AG04449 (cell line): ENCODE results near the gene ITM2C.

Experiments used
- CTCF ChIA-PET: fragments of 350-600 bp; formaldehyde crosslinking; extraction: SDS; loops from one replicate; lab custom pipeline; 2021; ENCODE audit warnings: antibody characterized with exemption; lab: Yijun Ruan, JAX
- POLR2A ChIA-PET: fragments of 400-600, 350-600 bp; formaldehyde crosslinking; extraction: SDS; loops from one replicate; lab custom pipeline; 2020; ENCODE audit warnings: antibody characterized with exemption, inconsistent platforms; lab: Yijun Ruan, JAX
- DNase-seq: peaks from one replicate; pipeline ENCODE4 v3.0.0-alpha.2; 2010; ENCODE audit warnings: low read depth, low spot score
- H3K4me3 ChIP-seq: 2 replicates; pipeline ENCODE4 v1.5.1; 2011; ENCODE audit warnings: low read depth, mild to moderate bottlenecking, control low read depth, low read length
- TF ChIP-seq, protein P1 (sequence below): IDR thresholded peaks from one replicate; pipeline ENCODE4 v1.5.1; 2011; ENCODE audit warnings: mild to moderate bottlenecking, moderate library complexity, low read length, control low read depth, inconsistent platforms; ENCODE audit not compliant: insufficient read depth; ENCODE audit errors: missing control alignments

ITM2C gene

DNA sequence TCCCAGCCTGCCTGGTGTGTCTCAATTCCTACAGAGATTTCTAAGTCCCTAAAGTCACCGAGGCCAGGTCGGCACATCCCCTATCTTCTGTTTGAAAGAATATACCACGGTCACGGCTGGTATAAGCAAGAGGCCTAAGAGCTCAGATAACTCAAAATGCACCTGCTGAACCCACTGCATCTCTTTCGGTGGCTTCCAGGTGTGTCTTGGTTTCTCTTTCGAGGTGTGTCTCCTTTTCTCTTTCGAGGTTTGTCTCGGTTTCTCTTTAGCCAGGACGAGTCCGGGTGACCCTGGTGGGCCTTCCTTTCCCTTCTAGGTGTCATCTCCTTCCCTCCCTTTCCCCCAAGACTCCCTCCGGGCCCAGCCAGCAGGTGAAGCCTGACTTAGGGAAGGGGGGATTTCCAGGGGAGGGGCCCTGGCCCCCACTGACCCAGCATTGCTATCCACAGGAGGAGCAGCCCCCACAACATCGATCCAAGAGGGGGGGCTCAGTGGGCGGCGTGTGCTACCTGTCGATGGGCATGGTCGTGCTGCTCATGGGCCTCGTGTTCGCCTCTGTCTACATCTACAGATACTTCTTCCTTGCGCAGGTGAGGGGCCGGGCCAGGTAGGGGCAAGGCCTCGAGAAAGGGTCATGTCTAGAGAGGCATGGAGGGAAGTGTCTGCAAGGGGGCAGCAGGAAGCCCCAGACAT lies 8.4 kb downstream of the ITM2C start:
- POLR2A ChIA-PET = no interaction called here
- CTCF ChIA-PET = interaction anchor here (1.4 kb wide), 1 partner anchor 49 kb away, joined by 4 read pairs; no protein-coding TSS in a partner anchor
- TF ChIP-seq, protein P1, sequence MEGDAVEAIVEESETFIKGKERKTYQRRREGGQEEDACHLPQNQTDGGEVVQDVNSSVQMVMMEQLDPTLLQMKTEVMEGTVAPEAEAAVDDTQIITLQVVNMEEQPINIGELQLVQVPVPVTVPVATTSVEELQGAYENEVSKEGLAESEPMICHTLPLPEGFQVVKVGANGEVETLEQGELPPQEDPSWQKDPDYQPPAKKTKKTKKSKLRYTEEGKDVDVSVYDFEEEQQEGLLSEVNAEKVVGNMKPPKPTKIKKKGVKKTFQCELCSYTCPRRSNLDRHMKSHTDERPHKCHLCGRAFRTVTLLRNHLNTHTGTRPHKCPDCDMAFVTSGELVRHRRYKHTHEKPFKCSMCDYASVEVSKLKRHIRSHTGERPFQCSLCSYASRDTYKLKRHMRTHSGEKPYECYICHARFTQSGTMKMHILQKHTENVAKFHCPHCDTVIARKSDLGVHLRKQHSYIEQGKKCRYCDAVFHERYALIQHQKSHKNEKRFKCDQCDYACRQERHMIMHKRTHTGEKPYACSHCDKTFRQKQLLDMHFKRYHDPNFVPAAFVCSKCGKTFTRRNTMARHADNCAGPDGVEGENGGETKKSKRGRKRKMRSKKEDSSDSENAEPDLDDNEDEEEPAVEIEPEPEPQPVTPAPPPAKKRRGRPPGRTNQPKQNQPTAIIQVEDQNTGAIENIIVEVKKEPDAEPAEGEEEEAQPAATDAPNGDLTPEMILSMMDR = no peak
- no peak overlapping the region for H3K4me3 ChIP-seq
- no peak for DNase-seq

GRCh38 chr2:230873661-230874401 lies 9.1 kb downstream of the ITM2C start:
- POLR2A ChIA-PET = no interaction called here
- CTCF ChIA-PET = no interaction called here
- H3K4me3 ChIP-seq = no peak overlapping the region
- no peak for DNase-seq
- TF ChIP-seq, protein P1 = no peak

DNA sequence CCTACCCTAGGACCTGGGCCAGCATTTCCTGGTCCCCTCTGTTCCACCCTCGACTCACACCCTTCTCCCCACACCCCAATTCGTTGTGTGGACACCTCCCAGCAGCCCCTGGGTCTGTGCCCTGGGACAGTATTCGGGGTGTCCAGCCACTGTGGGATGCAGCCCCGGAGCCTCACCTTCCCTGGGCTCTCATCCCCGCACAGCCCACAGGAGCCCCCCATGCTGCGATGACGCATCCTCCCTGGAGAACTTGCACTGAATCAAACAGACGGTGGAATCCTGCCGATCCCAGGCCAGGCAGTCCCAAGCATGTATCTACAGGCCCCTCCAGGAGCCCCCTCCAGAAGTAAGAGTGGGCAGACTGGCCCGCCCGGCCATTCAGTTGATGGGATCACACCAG lies 9.7 kb downstream of the ITM2C start:
- H3K4me3 ChIP-seq = no peak overlapping the region
- POLR2A ChIA-PET = no interaction called here
- CTCF ChIA-PET = no interaction called here
- no peak for DNase-seq
- TF ChIP-seq, protein P1 = no peak

DNA sequence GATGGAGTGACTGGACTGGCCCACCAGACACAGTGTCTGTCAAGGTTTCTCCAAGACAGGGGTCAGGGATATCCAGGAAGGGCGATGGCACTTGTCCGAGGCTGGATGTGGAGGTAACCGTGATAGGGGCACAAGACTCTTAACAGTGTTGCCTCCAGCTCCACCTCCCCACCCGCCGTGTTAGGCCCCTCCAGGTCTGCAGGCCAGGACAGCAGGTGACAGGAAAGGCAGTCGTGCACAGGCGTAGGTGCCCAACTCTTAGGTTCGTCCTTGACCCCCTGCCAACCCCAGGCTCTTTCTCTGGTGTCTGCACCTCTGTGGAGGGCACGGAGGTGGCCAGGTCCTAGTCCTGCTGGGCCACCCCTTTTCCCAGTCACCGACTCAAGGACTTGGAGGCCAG lies 10.1 kb downstream of the ITM2C start:
- TF ChIP-seq, protein P1 = no peak
- POLR2A ChIA-PET = no interaction called here
- DNase-seq = no peak
- H3K4me3 ChIP-seq = no peak overlapping the region
- CTCF ChIA-PET = no interaction called here

DNA sequence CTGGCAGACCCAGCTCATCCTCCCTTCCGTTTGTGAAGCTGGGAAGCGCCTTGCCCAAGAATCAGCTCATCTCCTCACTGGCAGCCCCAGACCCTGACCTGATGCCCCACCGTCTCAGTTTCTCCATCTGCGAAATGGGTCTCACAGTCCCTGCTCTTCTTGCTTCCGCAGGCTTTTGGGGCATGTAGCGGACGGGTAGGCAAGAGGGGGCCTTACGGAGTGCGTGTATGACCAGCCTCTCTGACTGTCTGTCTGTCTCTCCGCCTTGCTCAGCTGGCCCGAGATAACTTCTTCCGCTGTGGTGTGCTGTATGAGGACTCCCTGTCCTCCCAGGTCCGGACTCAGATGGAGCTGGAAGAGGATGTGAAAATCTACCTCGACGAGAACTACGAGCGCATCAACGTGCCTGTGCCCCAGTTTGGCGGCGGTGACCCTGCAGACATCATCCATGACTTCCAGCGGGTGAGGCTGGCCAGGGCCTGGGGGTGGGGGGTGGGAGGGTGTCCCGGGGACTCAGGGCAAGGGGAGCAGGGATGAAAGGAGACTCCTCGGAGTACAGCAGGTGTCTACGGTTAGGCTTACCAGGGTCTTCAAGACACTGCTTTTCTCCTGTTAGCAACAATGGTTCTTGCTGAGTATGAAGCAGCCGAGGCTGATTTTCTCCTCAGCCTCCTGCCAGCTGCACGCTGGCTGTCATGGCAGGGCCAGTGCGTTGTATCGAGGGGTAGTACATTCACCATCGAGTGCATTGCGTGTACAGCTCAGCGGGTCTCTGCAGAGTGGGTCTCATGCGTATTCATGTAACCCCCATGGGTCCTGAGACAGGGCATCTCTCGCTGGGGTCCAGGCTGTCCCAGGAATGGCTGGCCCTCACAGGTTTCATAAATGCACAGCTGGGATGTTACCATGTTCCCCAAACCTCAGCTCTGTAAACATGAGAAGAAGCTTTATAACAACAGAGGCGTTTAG lies 10.9 kb downstream of the ITM2C start:
- ChIA-PET CTCF (no interaction called here), POLR2A (no interaction called here)
- H3K4me3 ChIP-seq = no peak overlapping the region
- no peak for DNase-seq
- TF ChIP-seq, protein P1 = no peak
